Stimulated activated CD8-positive, alpha-beta memory T cell treated with anti-CD3 and anti-CD28 coated beads, Interleukin-15, amount 100 ng/mL, for 4 hours (primary cell): ENCODE results near the gene SRMS.
A peak's percentile ranks its signal among the peaks of the same experiment; 100 is the strongest.

ENCODE experiments used
- DNase-seq, 2 donors: peaks; one replicate each; pipeline ENCODE4 v3.0.0-alpha.2; 2020; ENCODE audit warnings: low read depth in 2 of 2

Gene SRMS

DNA sequence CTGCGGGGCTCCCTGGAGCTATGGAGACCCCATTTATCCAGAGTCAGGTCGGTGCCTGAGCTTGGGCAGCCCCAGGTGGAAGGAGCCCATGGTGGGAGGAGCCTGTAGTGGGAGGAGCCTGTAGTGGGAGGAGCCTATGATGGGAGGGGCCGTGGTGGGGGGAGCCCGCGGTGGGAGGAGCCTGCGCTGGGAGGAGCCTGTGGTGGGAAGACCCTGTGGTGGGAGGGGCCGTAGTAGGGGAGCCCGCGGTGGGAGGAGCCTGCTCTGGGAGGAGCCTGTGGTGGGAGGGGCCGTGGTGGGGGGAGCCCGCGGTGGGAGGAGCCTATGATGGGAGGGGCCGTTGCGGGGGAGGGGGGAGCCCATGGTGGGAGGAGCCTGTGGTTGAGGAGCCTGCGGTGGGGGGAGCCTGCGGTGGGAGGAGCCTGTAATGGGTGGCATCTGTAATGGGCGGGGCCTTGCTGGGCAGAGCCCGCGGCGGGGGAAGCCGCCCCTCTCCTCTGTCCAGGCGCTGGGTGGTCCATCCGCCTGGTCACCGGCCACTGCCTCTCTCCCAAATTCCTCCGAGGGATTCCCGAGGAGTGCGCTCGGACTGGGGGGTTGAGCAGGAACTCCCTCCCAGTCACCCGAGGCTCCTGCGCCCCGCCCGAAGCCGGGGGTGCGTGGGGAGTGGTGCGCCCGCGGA lies 5.8 kb upstream of the SRMS start:
- peak; percentile 61 to 78 for DNase-seq

DNA sequence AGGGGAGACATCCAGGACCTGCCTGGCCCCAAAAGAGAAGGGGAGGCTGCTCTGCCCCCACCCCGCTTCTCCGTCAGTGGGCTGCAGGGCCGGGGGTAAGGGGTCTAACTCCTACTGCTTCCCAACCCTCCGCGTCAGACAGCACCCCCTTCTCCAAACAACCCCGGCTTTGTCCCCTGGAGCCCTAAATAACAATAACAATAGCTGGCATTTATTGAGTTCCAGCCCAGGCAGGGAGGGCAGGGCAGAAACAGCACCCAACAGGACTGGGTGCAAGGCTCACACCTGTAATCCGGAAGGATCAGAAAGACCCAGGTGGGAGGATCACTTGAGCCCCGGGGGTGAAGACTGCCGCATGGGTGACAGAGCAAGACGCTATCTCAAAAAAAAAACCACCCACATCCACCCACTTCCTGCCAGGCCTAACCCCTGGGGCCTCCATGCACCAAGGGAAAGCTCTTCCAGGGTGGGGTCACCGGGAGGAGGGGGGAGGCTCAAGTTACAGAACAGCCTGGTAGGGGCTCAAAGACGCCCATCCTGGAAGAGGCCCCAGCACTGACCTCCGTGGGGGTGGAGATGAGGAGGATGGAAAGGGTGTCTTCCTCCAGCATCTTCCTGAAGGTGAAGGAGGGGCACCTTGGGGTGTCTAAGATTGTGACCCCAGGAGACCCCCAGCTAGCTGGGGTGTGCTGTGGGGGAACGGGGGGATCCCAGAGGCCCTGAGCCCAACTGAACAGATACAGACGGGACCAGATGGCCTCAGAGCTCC lies 5.1 kb upstream of the SRMS start:
- peak in 1 of 2 donors; percentile 27 for DNase-seq

DNA sequence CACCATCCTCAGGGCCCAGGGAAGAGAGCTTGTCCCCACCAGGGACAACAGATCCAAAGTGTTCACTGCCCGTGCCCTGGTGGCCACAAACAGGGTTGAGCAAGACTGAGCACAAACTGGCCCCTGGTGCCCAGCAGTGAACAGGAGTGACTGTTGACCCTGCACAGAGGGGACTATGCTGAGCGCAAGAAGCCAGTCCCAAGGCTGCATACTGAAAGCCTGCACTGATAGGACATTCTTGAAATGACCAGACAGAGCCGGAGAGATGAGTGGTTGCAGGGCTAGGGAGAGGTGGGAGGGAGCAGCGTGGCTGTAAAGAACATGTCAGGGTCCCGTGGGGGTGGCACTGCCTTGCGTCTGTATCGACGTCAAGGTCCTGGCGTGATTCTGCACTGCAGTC lies 3.5 kb upstream of the SRMS start:
- DNase-seq: no peak

DNA sequence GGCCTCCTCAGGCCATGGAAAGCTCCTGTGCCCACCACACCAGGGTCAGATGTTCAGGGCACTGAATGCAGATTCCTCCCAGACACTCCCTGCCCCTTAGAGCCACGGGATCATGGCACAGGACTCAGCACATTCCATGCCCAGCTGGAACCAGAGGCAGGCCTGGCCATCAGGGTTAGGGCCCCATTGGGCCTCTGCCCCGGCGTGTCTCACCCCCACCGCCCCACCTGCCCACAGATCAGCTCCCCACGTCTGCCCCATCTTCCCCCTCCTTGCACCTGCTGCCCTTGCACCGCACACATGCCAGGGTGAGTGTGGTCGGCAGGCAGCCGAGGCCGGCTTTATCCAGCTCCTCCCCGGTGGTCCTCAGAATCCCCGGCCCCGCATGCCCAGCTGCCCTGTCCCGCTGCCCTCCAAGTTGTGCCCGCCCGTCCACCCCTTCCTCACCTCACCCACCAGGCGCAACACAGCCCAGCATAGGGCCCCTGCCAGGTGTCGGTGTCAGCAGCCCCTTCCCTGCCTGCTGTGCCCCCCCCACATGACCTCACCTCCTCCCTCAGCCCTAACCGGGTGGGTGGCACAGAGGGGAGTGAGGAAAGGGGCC lies 2.2 kb upstream of the SRMS start:
- DNase-seq: no peak

DNA sequence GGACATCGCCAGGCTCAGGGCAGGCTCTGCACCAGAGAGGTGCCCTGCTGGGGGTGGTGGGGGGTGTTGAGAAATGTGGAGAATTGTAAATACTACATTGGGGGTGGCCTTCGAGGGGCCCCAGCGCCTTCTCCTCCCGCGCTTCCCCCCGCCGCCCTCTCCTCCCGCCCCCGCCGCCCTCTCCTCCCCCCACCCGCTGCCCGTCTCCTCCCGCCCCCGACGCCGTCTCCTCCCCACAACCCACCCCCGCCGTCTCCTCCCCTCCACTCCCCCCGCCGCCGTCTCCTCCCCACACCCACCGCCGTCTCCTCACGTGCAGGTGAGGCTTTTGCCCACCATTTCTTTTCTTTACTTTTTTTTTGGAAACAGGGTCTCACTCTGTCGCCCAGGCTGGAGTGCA lies 1.5 kb upstream of the SRMS start:
- DNase-seq: no peak

DNA sequence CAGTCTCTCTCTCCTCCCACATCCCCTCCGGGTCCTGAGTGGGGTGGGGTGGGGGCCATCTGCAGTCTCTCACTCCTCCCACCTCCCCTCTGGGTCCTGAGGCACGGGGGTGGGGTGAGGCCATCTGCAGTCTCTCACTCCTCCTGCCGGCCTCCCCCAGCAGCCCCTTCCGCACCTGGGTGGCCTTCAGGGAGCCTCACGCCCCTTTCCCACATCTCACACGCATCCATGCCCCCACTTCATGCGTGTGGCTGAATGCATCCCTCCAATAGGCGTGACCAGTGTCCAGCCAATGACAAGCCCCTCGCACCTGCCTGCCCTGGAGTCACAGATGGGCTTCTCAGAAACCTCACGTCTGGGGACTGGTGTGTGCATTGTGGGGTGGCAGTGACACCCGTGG lies 993 bp upstream of the SRMS start:
- no peak for DNase-seq

DNA sequence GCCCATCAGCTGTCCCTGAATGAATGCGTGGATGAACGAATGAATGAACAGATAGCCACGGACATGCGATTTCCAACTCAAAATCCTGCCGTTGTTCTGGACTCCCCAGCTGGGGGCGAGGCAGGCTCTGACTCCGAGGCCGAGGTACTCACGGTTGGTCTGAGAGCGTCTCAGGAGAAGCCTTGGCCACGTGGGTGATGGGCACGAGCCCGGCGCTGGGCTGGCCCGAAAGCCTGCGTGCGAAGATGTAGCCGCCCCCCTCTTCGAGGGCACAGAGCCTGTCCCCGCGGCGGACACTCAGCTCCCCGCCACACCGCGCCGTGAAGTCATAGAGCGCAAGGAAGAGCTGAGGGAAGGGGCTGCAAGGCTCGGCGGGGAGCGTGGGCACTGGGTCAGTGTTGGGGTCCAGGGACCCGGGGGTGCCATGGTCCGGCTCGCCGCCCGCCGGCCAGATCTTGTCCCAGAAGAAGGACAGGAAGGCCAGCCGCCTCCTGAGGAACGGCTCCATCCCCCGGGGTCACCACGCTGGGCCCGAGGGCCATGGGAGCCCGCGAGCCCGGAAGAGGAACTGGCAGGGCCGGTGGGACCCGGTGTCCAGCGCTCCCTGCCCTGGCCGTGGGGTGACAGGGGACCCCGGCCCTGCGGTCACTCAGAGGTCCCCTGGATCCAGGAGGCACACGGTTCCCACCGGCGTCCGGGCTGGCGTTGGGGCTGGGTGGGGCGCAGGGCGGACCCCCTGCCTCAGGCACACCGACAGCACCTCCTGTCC lies 409 bp downstream of the SRMS start:
- DNase-seq: no peak

DNA sequence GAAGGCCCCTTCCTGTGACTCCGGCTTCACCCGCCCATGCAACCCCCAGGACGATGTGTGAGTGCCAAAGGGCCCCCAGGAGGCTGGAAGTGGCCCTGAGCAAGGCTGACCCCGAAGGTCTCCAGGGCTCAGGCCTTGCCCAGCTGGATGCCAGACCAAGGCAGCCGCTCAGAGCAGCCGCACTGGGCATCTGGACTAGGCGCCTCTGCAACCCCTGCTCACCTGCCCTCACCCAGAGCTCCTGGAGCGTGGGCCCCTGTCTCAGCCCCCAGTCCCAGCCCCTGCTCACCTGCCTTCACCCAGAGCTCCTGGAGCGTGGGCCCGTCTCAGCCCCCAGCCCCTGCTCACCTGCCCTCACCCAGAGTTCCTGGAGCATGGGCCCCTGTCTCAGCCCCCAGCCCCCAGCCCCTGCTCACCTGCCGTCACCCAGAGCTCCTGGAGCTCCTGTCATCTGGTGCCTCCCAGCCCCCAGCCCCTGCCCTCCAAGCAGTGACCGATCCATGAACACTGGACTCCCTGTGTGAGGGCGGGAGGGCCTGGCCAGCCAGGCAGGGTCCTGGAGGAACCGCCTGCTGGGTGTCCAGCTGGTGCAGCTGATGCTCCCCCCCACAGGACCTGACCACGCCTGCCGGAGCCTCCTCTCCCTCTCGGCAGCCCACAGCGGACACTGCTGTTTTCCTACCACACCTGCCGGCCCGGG lies 1.1 kb downstream of the SRMS start:
- DNase-seq: no peak

DNA sequence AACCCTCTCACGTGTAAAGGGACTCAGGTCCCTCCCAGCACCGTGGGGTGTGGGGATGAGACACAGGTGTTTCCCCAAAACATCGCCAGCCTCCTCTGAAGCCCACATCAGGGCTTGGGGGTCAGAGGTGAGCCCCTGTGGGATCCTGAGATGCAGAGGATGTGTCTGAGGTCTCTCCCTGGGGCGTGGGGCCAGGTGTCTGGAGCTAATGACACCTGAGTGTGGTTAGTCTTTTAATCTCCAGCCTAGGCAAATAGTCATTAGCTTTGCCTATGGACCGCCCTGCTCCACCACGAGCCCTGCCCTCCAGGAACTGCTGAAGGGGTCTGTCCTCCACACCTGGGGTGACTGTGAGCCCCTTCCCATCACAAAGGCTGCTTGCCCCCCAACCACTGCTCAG lies 1.7 kb downstream of the SRMS start:
- DNase-seq: no peak

DNA sequence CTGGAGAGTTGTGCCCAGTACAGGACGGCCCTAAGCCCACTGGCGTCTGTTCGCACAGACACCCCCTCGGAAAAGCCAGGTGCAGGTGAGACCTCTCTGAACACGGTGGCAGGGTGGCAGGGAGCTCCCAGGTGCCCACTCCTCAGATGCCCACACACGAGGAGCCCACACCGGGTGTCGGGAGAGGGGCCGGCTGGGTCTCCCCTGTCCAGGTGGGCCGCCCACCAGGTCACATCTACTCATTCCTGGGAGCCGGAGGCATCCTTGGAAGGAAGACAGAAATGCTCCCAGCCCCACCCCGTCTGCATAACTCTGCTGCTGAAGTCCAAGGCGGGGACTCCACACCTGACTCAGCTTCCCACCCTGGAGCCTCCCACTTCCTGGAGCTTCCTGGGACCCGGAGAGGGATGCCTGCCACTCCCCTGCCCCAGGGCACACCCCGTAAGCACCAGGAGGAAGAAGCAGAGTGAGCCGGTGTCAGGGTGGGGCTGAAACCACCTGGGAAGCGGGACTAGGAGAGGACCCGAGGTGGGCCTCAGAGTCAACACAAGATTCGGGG lies 2.5 kb downstream of the SRMS start:
- no peak for DNase-seq

DNA sequence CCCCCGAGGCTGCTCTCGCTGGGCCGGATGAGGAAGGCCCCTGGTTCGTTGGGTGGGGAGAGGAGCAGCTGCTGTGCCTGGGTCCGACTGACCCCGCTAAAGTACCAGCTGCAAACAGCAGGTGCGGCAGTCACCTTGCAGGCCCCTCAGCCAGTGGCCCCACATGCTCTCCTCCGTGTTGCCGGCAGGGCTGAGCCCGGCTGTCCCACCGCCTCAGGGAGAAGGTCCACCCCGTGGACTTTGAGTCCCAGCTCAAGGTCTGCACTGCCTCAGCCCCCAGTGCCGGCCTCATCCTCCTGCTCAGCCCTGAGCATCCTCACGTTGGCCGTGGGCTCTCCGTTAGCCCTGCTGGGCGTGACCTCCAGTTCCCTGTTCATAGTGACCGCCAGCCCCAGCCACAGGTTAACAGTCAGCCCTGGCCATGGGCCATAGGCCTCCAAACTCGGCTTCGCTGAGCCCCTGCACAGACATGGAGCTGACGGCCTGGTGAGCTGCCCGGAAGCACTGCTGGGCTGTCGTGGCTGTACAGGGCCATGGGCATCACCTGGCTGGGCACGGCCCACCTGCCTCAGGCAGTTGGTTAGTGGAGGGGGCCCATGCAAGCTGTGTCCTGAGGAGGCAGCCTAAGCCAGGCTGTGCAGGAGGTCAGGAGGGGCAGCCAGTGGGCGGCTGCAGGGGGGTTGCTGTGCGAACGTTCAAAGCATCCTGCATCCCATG lies 3.1 kb downstream of the SRMS start:
- DNase-seq: no peak

DNA sequence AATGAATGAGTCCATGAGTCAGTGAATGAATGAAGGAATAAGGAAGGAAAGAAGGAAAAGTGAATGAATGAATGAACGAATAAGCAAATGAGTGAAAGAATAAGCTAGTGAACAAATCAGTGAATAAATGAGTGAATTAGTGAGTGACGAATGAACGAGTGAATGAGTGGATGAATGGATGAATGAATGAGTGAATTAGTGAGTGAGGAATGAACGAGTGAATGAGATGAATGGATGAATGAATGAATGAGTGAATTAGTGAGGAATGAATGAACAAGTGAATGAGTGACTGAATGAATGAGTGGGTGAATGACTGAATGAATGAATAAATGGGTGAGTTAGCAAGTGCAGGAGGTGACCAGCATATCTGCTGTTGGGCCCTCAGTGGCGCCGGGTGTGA lies 3.8 kb downstream of the SRMS start:
- no peak for DNase-seq

DNA sequence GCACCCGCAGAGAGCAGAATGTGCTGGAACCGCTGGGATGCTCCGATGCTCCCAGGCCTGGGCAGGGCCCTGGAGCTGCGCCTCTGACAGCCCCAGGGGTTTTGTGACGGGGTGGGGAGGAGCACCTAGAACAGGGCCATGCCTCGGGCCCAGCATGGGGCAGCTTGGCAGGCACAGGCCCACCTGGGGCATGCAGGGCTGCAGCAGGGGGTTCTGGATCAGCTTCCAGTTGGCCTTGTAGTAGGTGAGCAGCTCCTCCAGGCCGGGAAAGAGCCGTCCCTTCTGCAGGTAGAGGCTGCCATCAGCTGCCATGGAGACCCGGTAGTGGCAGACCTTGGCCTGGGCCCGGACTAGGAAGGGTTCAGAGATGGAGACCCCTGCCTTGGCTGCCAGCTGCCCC lies 4.4 kb downstream of the SRMS start:
- DNase-seq: no peak

DNA sequence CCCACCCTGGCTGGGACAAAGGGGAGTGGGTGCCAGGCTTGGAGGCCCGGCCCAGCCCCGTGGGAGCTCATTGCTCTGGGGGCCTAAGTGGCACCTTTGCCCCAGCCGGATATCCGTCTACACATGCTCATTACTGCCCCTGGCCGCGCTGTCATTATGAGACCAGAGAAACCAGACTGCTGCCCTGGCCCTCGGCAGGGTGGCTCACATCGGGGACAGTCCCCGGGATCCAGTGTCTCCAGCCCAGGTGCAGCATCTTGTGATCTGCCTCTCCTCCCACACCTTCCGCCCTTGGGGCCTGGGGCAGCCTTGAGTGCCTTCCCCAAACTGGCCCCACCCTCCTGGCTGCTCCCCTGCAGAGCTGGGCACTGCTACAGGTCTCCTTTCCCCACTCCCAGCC lies 4.9 kb downstream of the SRMS start:
- no peak for DNase-seq

DNA sequence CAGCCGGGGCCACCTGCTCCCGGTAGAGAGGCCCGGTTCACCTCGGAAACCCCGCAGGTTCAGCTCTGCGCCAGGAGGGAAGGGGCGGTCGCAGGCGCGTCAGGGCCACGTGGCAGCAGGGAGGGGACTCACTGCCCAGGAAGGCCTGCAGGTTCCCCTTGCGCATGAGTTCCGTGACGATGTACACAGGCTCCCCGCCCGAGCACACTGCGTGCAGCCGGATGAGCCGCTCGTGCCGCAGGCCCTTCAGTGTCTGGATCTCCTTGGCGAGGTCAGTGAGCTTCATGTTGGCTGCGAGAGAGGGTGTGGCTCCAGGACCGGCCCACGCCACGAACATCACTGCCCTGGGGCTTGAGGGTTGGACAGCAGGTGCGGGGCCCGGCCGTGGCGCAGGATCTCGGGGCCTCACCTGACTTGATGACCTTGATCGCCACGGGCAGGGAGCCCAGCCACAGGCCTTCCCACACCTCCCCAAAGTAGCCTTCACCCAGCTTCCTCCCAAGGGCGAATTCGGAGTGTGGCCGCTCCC lies 5.5 kb downstream of the SRMS start:
- DNase-seq: no peak

DNA sequence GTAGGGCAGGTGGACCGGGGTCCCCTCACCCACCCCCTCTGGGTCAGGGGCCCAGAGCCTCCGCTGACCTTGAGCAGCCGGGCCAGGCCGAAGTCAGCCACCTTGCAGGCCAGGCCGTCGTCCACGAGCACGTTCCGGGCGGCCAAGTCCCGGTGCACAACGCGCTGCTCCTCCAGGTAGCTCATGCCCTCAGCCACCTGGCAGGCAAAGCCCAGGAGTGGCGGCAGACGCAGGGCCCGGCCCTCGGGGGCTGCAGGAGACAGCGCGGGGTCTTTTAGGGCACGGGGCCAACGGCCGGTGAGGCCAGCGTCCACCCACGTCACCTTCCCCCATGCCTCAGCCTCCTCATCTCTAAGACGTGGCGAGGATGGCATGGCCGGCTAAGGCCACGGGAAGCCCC lies 6.2 kb downstream of the SRMS start:
- DNase-seq: no peak

DNA sequence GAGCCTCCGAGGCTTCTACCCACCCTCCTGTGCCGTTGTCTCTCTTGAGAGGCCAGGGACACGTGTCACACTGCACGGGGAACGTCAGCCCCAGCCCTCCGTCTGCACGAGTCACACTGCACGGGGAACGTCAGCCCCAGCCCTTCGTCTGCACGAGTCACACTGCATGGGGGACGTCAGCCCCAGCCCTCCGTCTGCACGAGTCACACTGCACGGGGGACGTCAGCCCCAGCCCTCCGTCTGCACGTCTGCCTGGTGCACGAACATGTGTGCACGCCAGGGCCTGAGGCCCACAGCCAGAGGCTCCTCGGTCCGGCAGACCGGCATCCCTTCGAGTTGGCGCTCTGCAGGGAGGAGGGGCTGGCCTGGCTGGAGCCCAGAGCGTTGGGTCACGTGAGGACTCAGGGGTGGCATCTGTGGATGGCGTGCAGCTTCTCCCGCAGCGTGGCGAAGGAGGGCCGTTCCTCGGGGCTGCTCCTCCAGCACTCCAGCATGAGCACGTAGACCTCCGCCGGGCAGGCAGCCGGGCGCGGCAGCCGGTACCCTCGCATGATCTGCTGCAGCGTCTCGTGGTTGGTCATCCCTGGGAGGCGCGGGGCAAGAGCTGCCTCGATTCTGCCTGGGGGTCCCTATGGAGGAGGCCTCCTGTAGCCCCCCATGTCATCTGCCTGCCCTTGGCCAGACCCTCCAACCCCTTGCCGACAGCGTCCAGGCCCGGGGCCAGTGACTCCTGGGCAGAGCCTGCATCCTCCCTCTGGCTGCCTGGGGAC lies 6.9 kb downstream of the SRMS start:
- no peak for DNase-seq

DNA sequence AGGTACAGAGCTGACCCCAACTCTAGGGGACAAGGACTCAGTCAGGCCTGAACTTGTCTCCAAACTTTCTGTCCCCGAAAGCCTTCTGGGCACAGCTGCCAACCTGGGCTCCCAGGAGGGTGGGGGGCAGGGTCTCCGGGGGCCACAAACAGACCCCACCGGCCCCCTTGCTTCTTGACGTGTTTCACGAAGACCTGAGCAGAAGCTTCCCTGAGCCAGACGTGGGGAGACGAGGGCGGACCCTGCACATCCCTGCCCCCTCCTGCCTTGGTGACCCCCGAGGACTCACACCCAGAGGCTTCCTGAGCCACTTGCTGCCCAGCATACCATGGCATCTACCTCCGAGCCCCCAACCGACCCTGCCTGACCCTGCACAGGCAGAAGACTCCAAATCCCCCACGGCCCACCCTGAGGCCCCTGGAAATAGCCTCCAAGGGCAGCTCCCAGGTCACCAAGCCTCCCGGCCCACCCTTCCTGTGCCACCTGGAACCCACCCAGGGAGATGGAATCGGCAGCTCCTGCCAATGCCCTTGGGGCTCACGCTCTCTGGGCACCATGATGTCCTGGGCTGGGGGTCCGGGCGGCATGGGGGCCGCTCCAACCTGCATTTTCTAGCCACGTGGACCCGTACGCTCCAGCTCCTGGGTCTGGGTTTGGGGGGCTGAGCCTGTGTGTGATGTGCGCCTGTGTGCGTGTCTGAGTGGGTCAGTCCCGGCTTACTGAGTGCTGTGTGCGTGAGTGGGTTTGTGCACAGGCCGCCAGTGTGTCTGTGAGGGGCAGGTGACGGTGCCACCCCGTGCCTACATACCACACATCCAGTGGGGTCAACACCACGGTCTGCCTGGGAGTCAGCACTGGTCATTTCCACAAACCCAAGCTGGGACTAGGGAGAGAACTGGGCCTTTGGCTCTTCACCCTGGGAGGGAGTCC lies 7.8 kb downstream of the SRMS start:
- DNase-seq: no peak

DNA sequence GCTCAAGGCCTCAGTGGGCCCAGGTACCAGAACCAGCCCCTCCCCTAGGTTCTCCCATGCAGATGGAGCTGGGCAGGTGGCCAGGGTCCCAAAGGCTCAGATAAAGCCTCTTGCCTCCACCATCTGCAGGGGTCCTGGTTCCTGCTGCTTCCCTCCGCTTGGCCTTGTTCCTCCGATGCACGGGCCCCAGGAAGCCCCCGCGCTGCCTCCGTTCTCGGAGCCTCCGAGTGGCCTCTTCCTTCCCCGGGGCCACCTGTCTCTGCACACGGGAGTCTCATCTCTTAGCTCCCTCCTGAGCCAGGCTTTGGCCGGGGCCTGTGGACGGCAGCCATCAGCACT lies 8.5 kb downstream of the SRMS start:
- no peak for DNase-seq
